ENCODE measurements around the gene UBA52. TPM values are rescaled to one million over a fixed set of nuclear protein-coding genes. Genes with fewer than 3 reads are reported as not detected.

Gene UBA52
- total RNA-seq, 4 donors from 2014 or later, result 405 to 1,087 (median 865) TPM

DNA sequence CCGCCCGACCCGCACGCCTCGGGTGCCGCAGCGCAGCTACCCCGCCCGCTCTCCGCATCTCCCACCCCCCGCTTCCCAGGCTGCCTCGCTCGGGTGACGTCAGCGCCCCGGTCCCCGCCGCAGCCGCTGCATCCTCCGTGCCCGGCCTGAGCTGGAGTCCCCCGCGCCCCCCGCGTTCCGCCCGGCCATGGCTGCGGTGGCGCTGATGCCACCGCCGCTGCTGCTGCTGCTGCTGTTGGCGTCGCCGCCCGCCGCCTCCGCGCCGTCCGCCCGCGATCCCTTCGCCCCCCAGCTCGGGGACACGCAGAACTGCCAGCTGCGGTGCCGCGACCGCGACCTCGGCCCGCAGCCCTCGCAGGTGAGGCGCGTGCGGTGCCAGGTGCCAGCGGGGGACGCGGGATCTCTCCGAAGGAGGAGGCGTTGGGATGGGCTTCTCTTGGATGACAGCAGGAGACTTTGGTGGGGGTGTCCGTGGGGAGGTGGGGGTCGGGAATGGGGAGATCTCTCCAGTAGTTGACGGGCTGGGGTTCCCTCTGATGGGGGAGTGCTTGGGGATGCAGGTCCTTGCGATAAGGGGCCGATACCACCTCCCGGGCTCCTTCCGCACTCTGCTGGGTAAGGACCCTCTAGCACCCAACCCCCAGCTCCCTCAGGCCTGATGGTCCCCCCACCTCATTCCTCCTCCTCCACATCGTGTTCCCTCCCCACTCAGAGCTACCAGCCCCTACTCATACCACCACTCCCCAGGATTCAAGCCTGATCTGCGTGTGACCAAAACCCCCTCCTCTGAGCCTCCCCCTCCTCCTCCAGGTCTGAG lies 41.3 kb downstream of the UBA52 start, which contains the start of gene TMEM59L:
Gene TMEM59L (plus strand): TSS at position 99 of the 817 bp plus-strand sequence. CDS start 89 bp downstream, at position 188.
- 8% methylated on average over 14 of the region's 70 CpGs for WGBS
- H3K4me1 ChIP-seq, result peaks cover 33% of the 10 kb centered on the region
- peaks cover 90% of the 10 kb centered on the region for H3K27me3 ChIP-seq
- TF ChIP-seq POLR2AphosphoS5 (IDR thresholded peaks at IDR 0.05) (no peak), POLR2A (IDR thresholded peaks at IDR 0.05) (no peak), EP300 (IDR thresholded peaks at IDR 0.05) (no peak)
- TF ChIP-seq, protein P1, sequence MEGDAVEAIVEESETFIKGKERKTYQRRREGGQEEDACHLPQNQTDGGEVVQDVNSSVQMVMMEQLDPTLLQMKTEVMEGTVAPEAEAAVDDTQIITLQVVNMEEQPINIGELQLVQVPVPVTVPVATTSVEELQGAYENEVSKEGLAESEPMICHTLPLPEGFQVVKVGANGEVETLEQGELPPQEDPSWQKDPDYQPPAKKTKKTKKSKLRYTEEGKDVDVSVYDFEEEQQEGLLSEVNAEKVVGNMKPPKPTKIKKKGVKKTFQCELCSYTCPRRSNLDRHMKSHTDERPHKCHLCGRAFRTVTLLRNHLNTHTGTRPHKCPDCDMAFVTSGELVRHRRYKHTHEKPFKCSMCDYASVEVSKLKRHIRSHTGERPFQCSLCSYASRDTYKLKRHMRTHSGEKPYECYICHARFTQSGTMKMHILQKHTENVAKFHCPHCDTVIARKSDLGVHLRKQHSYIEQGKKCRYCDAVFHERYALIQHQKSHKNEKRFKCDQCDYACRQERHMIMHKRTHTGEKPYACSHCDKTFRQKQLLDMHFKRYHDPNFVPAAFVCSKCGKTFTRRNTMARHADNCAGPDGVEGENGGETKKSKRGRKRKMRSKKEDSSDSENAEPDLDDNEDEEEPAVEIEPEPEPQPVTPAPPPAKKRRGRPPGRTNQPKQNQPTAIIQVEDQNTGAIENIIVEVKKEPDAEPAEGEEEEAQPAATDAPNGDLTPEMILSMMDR (IDR thresholded peaks at IDR 0.05), result no peak
- no peak within 1 kb of the TSS for H3K27ac ChIP-seq
- peak within 1 kb of the TSS; percentile 46 for H3K4me3 ChIP-seq
- H3K9me3 ChIP-seq, result no peaks in the 10 kb centered on the region
- DNase-seq (ENCODE audit: low spot score in 2 of 2), result no peak
- no peaks in the 10 kb centered on the region for H3K36me3 ChIP-seq

DNA sequence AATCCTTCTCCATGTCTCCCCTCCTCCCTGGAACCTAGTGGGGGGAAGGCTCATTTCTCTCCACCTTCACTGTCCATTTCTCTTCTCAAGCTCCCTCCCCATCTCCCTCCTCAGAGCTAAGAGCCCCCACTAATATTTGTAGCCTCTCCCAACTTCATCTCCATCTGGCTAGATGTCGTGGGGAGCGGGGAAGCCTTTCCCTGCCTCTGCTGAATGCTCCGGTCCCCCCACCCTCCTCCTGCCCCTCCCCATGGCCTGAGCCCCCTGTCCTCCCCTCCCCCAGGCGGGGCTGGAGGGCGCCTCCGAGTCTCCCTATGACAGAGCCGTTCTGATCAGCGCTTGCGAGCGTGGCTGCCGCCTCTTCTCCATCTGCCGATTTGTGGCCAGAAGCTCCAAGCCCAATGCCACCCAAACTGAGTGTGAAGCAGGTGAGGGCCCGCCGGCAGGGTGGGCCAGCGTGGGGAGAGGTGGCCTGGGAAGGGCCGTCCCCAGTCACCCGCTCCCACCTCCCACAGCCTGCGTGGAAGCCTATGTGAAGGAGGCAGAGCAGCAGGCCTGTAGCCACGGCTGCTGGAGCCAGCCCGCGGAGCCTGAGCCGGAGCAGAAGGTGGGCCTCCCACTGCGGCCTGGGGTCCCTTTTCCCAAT lies 42.1 kb downstream of the UBA52 start:
- Histone ChIP-seq H3K27me3 (peaks cover 86% of the 10 kb centered on the region), H3K27ac (no peak overlapping the region), H3K4me1 (peaks cover 30% of the 10 kb centered on the region), H3K4me3 (no peak overlapping the region), H3K9me3 (no peaks in the 10 kb centered on the region), H3K36me3 (no peaks in the 10 kb centered on the region)
- TF ChIP-seq EP300 (IDR thresholded peaks at IDR 0.05) (no peak), POLR2A (IDR thresholded peaks at IDR 0.05) (no peak)
- TF ChIP-seq, protein P1 (IDR thresholded peaks at IDR 0.05), result no peak
- no peak for DNase-seq (ENCODE audit: low spot score in 2 of 2)
- 31% methylated on average over 13 of the region's 23 CpGs for WGBS

DNA sequence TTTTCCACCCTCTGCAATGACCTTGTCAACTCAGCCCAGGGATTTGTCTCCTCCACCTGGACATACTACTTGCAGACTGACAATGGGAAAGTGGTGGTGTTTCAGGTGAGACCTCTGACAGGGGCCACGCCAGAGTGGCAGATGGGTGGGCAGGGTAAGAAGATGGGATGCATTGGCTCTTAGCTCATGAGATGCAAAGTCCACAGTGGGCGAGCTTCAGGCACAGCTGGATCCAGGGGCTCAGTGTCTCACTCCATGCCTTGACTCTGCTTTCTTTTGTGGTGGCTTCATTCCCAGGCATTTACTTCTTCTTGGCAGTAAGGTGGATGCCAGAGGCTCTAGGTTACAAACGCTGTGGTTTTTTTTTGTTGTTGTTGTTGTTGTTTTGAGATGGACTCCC lies 44.4 kb downstream of the UBA52 start:
- peaks cover 69% of the 10 kb centered on the region for H3K27me3 ChIP-seq
- H3K27ac ChIP-seq, result no peak overlapping the region
- H3K4me1 ChIP-seq, result peaks cover 23% of the 10 kb centered on the region
- TF ChIP-seq POLR2AphosphoS5 (IDR thresholded peaks at IDR 0.05) (no peak), EP300 (IDR thresholded peaks at IDR 0.05) (no peak), POLR2A (IDR thresholded peaks at IDR 0.05) (no peak)
- TF ChIP-seq, protein P1 (IDR thresholded peaks at IDR 0.05), result no peak
- H3K9me3 ChIP-seq, result no peaks in the 10 kb centered on the region
- DNase-seq (ENCODE audit: low spot score in 2 of 2), result no peak
- 81% methylated on average over 3 of the region's 3 CpGs for WGBS
- no peak overlapping the region for H3K4me3 ChIP-seq
- no peaks in the 10 kb centered on the region for H3K36me3 ChIP-seq

DNA sequence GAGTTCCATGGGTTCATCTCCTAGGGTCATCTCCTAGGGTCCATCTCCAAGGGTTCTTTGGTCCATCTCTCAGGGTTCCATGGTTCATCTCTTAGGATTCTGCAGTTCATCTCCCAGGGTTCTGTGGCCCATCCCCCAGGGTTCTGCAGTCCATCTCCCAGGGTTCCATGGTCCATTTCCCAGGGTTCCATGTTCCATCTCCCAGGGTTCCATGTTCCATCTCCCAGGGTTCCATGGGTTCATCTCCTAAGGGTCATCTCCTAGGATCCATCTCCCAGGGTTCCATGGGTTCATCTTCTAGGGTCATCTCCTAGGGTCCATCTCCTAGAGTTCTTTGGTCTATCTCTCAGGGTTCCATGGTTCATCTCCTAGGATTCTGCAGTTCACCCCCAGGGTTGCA lies 45.9 kb downstream of the UBA52 start:
- Histone ChIP-seq H3K4me3 (no peak overlapping the region), H3K27ac (no peak overlapping the region), H3K27me3 (peaks cover 54% of the 10 kb centered on the region), H3K4me1 (peaks cover 8% of the 10 kb centered on the region), H3K36me3 (no peaks in the 10 kb centered on the region), H3K9me3 (no peaks in the 10 kb centered on the region)
- DNase-seq (ENCODE audit: low spot score in 2 of 2), result no peak
- no peak for TF ChIP-seq POLR2A (IDR thresholded peaks at IDR 0.05)
- no peak for TF ChIP-seq POLR2AphosphoS5 (IDR thresholded peaks at IDR 0.05)
- TF ChIP-seq EP300 (IDR thresholded peaks at IDR 0.05), result no peak

DNA sequence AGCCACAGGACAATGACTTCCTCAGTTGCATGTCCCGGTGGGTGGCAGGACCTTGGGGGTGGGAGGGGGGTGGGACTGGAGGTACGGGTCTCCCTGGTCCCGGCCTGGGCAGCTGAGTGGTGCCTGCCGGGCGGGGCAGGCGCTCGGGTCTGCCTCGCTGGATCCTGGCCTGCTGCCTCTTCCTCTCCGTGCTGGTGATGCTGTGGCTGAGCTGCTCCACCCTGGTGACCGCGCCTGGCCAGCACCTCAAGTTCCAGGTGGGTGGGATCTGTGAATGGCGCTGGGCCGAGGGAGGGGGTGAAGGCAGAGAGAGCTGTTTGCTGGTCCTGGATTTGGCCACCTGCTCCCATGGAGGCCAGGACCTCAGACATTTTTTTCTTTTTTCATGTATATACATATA lies 46.6 kb downstream of the UBA52 start:
- TF ChIP-seq EP300 (IDR thresholded peaks at IDR 0.05) (no peak), POLR2AphosphoS5 (IDR thresholded peaks at IDR 0.05) (no peak), POLR2A (IDR thresholded peaks at IDR 0.05) (no peak)
- TF ChIP-seq, protein P1 (IDR thresholded peaks at IDR 0.05), result no peak
- Histone ChIP-seq H3K9me3 (no peaks in the 10 kb centered on the region), H3K4me3 (no peak overlapping the region), H3K27me3 (peaks cover 47% of the 10 kb centered on the region), H3K4me1 (peaks cover 1% of the 10 kb centered on the region), H3K36me3 (no peaks in the 10 kb centered on the region), H3K27ac (no peak overlapping the region)
- DNase-seq (ENCODE audit: low spot score in 2 of 2), result no peak
- 92% methylated on average over 5 of the region's 13 CpGs for WGBS
